ENCODE measurements around the gene SPAG8.

- TF ChIP-seq, protein P1, sequence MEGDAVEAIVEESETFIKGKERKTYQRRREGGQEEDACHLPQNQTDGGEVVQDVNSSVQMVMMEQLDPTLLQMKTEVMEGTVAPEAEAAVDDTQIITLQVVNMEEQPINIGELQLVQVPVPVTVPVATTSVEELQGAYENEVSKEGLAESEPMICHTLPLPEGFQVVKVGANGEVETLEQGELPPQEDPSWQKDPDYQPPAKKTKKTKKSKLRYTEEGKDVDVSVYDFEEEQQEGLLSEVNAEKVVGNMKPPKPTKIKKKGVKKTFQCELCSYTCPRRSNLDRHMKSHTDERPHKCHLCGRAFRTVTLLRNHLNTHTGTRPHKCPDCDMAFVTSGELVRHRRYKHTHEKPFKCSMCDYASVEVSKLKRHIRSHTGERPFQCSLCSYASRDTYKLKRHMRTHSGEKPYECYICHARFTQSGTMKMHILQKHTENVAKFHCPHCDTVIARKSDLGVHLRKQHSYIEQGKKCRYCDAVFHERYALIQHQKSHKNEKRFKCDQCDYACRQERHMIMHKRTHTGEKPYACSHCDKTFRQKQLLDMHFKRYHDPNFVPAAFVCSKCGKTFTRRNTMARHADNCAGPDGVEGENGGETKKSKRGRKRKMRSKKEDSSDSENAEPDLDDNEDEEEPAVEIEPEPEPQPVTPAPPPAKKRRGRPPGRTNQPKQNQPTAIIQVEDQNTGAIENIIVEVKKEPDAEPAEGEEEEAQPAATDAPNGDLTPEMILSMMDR (IDR thresholded peaks at IDR 0.05): no peak
- TF ChIP-seq POLR2A (IDR thresholded peaks at IDR 0.05): no peak
Measured at GRCh38 chr9:35759795-35760194, 52.3 kb downstream of the SPAG8 start.
